HEK293T (cell line): ENCODE results near the gene CMTM2.
"Not testable (repeated sequence)": the region's sequence is repeated elsewhere in the genome, so short reads cannot be mapped to it uniquely, and the experiment has no call there.

Source experiments
- FOXK2 ChIP-seq: fragments of 450-650 bp; IDR thresholded peaks from 2 replicates; pipeline ENCODE4 v1.6.1; 2016; ENCODE audit warnings: mild to moderate bottlenecking
- ZNF384 ChIP-seq: fragments of 450-650 bp; IDR thresholded peaks from 2 replicates; pipeline ENCODE4 v1.6.1; 2016

DNA sequence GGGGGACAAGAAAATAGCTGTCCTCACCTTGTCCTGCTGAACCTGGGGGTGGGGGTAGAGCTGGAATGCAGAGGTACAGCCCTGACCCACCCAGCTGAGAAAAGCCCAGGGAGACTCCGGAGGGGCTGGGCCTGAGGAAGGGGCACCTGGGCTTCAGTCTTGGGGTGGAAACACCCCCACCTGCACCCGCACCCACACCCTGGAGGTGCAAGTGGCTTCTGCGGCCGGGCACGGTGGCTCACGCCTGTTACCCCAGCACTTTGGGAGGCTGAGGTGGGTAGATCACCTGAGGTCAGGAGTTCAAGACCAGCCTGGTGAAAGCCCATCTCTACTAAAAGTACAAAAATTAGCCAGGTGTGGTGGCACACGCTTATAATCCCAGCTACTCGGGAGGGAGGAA is 32.6 kb downstream of the CMTM2 start:
- TF ChIP-seq ZNF384, FOXK2: not testable (repeated sequence)
